Lung (tissue), 12 donors: Measurements from ENCODE around the gene CD37. TPM values are rescaled to one million over a fixed set of nuclear protein-coding genes. Genes with fewer than 3 reads are reported as not detected.
"Not testable (repeated sequence)": the region's sequence is repeated elsewhere in the genome, so short reads cannot be mapped to it uniquely, and the experiment has no call there.

Experiments
- ATAC-seq: fragments of 200-7000 bp; cut with Tn5 transposase; one replicate; pipeline ENCODE4 v1.9.1; 2020; ENCODE audit warnings: moderate number of reproducible peaks; ENCODE audit not compliant: insufficient read depth, low FRiP score
- DNase-seq, 3 donors: peaks; one replicate each; pipeline ENCODE4 v3.0.0-alpha.2; 2013 to 2017
- H3K27ac ChIP-seq, 2 donors: one replicate each; pipeline ENCODE4 v1.5.1; 2013; ENCODE audit warnings: mild to moderate bottlenecking in 2 of 2, moderate library complexity in 2 of 2, control low read depth in 1 of 2, inconsistent platforms in 1 of 2, low read depth in 1 of 2, low read length in 1 of 2
- H3K27me3 ChIP-seq, 3 donors: one replicate each; pipeline ENCODE4 v1.5.1; 2013; ENCODE audit warnings: low read length in 2 of 3; ENCODE audit not compliant: control insufficient read depth in 3 of 3, insufficient read depth in 3 of 3
- H3K36me3 ChIP-seq, 4 donors: one replicate each; pipeline ENCODE4 v1.5.1; 2013; ENCODE audit warnings: low read length in 4 of 4, mild to moderate bottlenecking in 1 of 4, moderate library complexity in 1 of 4; ENCODE audit not compliant: control insufficient read depth in 4 of 4, insufficient read depth in 4 of 4
- H3K4me1 ChIP-seq, 5 donors: one replicate each; pipeline ENCODE4 v1.5.1; 2013; ENCODE audit warnings: low read length in 5 of 5, mild to moderate bottlenecking in 2 of 5, moderate library complexity in 1 of 5; ENCODE audit not compliant: control insufficient read depth in 5 of 5, insufficient read depth in 5 of 5
- H3K4me3 ChIP-seq: one replicate; pipeline ENCODE4 v1.5.1; 2013; ENCODE audit warnings: mild to moderate bottlenecking, control low read depth, moderate library complexity
- H3K9ac ChIP-seq, 2 donors: one replicate each; pipeline ENCODE4 v1.5.1; 2013; ENCODE audit warnings: low read length in 2 of 2, control low read depth in 1 of 2; ENCODE audit not compliant: insufficient read depth in 1 of 2
- H3K9me3 ChIP-seq, 4 donors: one replicate each; pipeline ENCODE4 v1.5.1; 2013; ENCODE audit warnings: low read length in 3 of 4, mild to moderate bottlenecking in 1 of 4, moderate library complexity in 1 of 4; ENCODE audit not compliant: control insufficient read depth in 4 of 4, insufficient read depth in 3 of 4
- WGBS, 2 donors: extraction: QIAGEN DNeasy Blood & Tissue Kit; methylation state at CpG; one replicate each; pipeline ENCODE4 v1.1.7; 2013; 5-methylcytosine and 5-hydroxymethylcytosine counted together
- polyA plus RNA-seq, 2 donors: library from polyadenylated mRNA; stranded (reverse); fragments of 200-250 nt; gene quantifications; one replicate each; pipeline ENCODE4 v1.2.1, GENCODE V29; 2013
- total RNA-seq, 2 donors: library from RNA; depleted of rRNA in 1 of 2; stranded (reverse); fragments of >200 nt in 1 of 2; gene quantifications; one replicate each; pipeline ENCODE4 v1.2.1, GENCODE V29; 2014 to 2021
- TF ChIP-seq, protein P1 (sequence below): IDR thresholded peaks from 2 replicates; pipeline ENCODE4 v1.5.1; 2012; ENCODE audit warnings: mild to moderate bottlenecking; ENCODE audit errors: control extremely low read depth, extremely low read depth
- donor health status: control.
- donor health status: control.
- donor health status: Bipolar disorder and iron deficiency.
- donor health status: healthy.
- donor health status: DM: yes; HTN: yes; CAD: no.

CD37 gene
- total and polyA plus RNA-seq, 4 donors: 33.9 to 154 (median 51.2) TPM

- H3K36me3 ChIP-seq: no peaks in the 10 kb centered on the region
- no peak for ATAC-seq
- WGBS, 2 donors: 92 to 95% methylated on average over 3 of the region's 3 CpGs
Measured at GRCh38 chr19:49290517-49290916, 44.7 kb upstream of the CD37 start.

DNA sequence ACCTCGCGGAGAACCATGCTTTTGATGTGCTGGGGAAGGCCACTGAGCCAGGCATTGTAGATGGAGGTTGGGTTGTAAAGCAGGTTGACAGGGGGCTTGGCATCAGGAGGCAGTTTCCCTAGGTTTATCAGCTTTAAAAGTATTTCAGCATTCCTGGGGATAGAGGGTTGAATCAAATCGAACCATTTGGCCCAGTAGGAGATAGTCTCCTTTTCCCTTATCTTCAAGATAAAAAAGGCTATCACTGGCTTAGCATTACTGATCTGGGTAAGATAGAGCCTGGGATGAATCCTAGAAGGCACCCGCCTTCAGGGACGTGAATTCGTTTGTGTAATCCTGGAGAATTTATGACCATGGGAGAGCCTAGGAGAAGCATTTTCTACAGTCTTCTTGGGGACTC is 40.8 kb upstream of the CD37 start:
- TF ChIP-seq, protein P1, sequence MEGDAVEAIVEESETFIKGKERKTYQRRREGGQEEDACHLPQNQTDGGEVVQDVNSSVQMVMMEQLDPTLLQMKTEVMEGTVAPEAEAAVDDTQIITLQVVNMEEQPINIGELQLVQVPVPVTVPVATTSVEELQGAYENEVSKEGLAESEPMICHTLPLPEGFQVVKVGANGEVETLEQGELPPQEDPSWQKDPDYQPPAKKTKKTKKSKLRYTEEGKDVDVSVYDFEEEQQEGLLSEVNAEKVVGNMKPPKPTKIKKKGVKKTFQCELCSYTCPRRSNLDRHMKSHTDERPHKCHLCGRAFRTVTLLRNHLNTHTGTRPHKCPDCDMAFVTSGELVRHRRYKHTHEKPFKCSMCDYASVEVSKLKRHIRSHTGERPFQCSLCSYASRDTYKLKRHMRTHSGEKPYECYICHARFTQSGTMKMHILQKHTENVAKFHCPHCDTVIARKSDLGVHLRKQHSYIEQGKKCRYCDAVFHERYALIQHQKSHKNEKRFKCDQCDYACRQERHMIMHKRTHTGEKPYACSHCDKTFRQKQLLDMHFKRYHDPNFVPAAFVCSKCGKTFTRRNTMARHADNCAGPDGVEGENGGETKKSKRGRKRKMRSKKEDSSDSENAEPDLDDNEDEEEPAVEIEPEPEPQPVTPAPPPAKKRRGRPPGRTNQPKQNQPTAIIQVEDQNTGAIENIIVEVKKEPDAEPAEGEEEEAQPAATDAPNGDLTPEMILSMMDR: no peak

More at GRCh38 chr19:49290517-49290916, 44.7 kb upstream of the CD37 start:
- Histone ChIP-seq H3K9ac (no peak overlapping the region), H3K4me3 (no peak overlapping the region), H3K27ac (no peak overlapping the region), H3K4me1 (no peaks in the 10 kb centered on the region), H3K9me3 (no peaks in the 10 kb centered on the region), H3K27me3 (no peaks in the 10 kb centered on the region)
- no peak for DNase-seq
- TF ChIP-seq, protein P1: no peak

DNA sequence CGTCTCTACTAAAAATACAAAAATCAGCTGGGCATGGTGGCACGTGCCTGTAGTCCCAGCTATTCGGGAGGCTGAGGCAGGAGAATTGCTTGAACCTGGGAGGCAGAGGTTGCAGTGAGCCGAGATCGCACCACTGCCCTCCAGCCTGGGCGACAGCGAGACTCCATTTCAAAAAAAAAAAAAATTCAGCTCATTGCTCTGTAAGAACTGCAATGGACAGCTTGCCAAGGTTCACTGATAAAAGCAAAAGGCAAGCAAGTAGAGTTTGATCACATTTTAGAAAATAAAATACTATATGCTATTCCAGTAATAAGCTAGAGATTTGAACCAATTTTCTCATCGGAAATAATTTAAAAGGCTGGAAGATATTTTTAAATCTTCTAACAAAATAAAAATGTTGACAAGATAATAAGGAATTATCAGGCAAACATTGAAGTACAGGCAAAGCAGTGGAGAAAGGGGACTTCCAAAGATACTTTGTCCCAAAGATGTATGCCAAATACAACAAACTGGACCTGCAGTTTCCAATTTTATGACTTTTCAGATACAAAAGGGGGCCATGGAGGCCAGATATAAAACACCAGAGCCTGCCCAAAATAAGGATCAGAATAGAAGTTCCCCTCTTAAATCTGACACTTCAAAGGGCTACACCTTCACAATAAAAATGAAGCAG is 39.9 kb upstream of the CD37 start:
- Histone ChIP-seq H3K9ac (no peak overlapping the region), H3K27ac (no peak overlapping the region), H3K4me3 (no peak overlapping the region), H3K36me3 (no peaks in the 10 kb centered on the region), H3K27me3 (no peaks in the 10 kb centered on the region), H3K4me1 (no peaks in the 10 kb centered on the region), H3K9me3 (no peaks in the 10 kb centered on the region)
- no peak for DNase-seq
- no peak for ATAC-seq
- TF ChIP-seq, protein P1: no peak
- 89 to 96% methylated on average over 7 to 8 of the region's 8 CpGs for WGBS, 2 donors

More for the DNA sequence above, 40.8 kb upstream of the CD37 start:
- Histone ChIP-seq H3K36me3 (no peaks in the 10 kb centered on the region), H3K4me1 (no peaks in the 10 kb centered on the region), H3K27me3 (no peaks in the 10 kb centered on the region), H3K27ac (no peak overlapping the region), H3K4me3 (no peak overlapping the region), H3K9ac (no peak overlapping the region), H3K9me3 (no peaks in the 10 kb centered on the region)
- WGBS, 2 donors: 87 to 90% methylated on average over 6 of the region's 6 CpGs
- DNase-seq (no peak), ATAC-seq (no peak)

- ATAC-seq: no peak
- Histone ChIP-seq H3K27ac (no peak overlapping the region), H3K4me3 (no peak overlapping the region), H3K9ac (no peak overlapping the region), H3K36me3 (no peaks in the 10 kb centered on the region), H3K9me3 (no peaks in the 10 kb centered on the region), H3K27me3 (no peaks in the 10 kb centered on the region), H3K4me1 (peaks cover 0 to 2% (median 0%) of the 10 kb centered on the region in 5 donors)
- TF ChIP-seq, protein P1: no peak
- 75 to 87% methylated on average over 3 of the region's 3 CpGs for WGBS, 2 donors
- DNase-seq: no peak
Measured at GRCh38 chr19:49297403-49297802, 37.8 kb upstream of the CD37 start.

DNA sequence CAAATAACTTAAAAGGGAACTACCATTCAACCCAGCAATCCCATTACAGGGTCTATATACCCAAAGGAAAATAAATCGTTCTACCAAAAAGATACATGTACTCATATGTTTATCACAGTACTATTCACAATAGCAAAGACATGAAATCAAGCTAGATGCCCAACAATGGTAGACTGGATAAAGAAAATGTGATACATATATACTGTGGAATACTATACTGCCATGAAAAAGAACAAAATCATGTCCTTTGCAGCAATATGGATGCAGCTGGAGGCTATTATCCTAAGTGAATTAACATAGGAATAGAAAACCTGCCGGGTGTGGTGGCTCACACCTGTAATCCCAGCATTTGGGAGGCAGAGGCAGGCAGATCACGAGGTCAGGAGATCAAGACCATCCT is 36.6 kb upstream of the CD37 start:
- 92 to 94% methylated on average over 3 of the region's 3 CpGs for WGBS, 2 donors
- not testable (repeated sequence) for H3K4me3 ChIP-seq, ATAC-seq, H3K36me3 ChIP-seq, H3K4me1 ChIP-seq, H3K27ac ChIP-seq, H3K9me3 ChIP-seq, H3K27me3 ChIP-seq, H3K9ac ChIP-seq, DNase-seq
